HG03520 (cell line): ENCODE measurements around the gene SLC1A1.
"Not testable (repeated sequence)": the region's sequence is repeated elsewhere in the genome, so short reads cannot be mapped to it uniquely, and the experiment has no call there.

Experiments
- ATAC-seq: cut with Tn5 transposase; IDR thresholded peaks from one replicate; pipeline ENCODE4 v1.9.1; 2021; ENCODE audit warnings: mild to moderate bottlenecking, moderate library complexity; ENCODE audit not compliant: unreplicated experiment

SLC1A1 gene

DNA sequence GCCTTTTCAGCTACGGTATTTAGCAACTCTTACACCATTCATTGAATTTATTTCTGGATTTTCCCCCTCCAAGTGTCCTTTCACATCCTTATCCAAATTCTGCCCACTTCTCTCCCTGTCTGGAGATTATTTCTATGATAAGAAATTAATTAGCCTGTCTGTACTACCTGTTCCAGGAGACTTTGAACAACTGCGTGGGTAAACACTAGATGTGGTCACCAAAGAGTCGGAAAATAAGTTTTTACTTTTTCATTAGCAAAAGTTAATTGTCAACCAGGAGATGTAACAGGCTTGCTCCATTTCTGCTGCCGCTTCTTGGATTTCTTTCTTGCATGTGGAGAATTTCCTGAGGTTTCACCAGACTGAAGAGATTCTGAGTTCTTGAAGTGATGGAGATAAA is 14.0 kb downstream of the SLC1A1 start:
- ATAC-seq = no peak

DNA sequence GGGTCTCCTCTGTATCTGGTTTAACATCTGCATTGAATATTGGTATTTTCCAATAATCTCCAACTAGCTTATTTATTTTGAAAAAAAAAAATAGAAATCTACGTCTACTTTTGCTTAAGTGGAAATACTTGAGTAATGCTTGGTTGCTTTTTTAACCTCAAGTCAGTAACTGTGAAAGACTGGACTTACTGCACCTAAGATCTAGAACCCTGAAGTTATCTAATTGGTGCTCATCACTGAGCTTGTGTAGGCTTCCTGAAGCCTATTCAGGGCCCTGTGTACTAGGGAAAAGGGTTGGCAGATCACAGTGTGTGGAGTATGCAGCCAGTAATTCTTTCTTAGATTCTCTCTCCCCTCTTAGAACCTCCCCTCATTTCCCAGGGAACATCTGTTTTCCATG is 16.2 kb downstream of the SLC1A1 start:
- no peak for ATAC-seq

- ATAC-seq = no peak
These were observed 17.2 kb downstream of the SLC1A1 start for GRCh38 chr9:4507306-4508130.

GRCh38 chr9:4508246-4508906 is 18.1 kb downstream of the SLC1A1 start:
- no peak for ATAC-seq

GRCh38 chr9:4508907-4509589 is 18.8 kb downstream of the SLC1A1 start:
- ATAC-seq = no peak

- no peak for ATAC-seq
These were observed 19.3 kb downstream of the SLC1A1 start for GRCh38 chr9:4509590-4509984.

- ATAC-seq = no peak
These were observed 20.5 kb downstream of the SLC1A1 start for GRCh38 chr9:4510546-4511322.

- no peak for ATAC-seq
These were observed 24.2 kb downstream of the SLC1A1 start for GRCh38 chr9:4514252-4515128.

GRCh38 chr9:4515958-4516375 is 25.7 kb downstream of the SLC1A1 start:
- ATAC-seq = no peak

DNA sequence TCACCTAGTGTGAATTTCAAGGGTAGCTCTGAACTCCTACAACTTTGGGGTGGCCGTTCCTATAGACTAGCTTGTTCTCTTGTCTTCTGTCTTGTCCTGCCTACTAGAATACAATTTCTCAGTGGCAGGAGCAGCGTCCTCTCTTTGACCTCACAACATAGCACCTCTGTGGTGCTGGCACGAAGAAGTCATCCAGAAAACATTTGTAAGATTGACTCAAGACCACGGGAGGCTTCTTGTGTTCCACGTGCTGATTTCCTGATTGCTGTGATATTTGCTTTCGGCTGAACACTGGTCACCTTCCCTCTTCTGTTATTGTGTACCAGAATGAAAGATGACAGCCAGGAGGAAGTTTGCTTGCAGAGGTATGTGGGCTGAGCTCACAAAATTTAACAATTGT is 27.0 kb downstream of the SLC1A1 start:
- no peak for ATAC-seq

DNA sequence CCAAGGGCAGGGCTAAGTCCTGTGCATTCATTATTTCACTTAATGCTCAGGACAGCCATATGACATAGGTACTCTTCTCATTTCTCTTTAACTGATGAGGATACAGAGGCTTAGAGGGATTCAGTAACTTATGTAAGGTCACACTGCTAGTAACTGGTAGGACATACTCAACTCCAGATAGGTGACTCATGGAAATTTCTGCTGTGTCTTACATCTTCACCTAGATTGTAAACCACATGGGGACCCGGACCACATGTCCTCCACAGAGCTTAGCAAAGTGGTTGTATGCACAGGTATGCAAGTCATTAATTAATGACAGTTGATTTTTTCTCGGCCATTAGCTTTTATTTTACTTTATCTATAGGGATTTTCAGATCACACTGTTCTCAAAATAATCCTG is 29.3 kb downstream of the SLC1A1 start:
- no peak for ATAC-seq

DNA sequence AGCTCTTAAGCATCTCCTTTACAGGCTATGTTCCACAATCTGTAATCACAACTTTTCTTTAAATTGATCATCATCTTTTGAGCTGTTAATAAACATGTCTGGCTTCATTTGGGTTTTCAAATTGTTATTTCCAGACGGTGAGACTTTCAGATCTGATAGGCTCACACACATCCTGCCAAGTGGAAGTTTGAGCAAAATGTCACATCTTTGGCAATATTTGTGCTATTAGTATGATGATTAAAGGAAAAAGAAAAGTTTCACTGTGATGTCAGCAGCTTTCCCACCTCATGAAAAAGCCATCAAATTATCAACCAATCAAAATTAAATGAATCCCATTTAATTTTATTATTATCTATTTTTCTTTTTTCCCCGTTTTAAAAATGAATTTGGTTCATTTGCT is 29.8 kb downstream of the SLC1A1 start:
- no peak for ATAC-seq

GRCh38 chr9:4530375-4530774 is 40.1 kb downstream of the SLC1A1 start:
- peak; percentile 89 for ATAC-seq

- ATAC-seq = not testable (repeated sequence)
These were observed 40.6 kb downstream of the SLC1A1 start for GRCh38 chr9:4530831-4531230.

DNA sequence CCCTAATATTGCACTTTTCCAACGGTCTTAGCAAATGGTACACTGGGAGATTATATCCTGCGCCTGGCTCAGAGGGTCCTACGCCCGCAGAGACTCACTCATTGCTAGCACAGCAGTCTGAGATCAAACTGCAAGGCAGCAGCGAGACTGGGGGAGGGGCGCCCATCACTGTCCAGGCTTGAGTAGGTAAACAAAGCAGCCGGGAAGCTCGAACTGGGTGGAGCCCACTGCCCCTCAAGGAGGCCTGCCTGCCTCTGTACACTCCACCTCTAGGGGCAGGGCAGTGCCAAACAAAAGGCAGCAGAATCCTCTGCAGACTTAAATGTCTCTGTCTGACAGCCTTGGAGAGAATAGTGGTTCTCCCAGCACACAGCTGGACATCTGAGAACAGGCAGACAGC is 41.1 kb downstream of the SLC1A1 start:
- not testable (repeated sequence) for ATAC-seq

- ATAC-seq = not testable (repeated sequence)
These were observed 43.6 kb downstream of the SLC1A1 start for GRCh38 chr9:4533881-4534280.

DNA sequence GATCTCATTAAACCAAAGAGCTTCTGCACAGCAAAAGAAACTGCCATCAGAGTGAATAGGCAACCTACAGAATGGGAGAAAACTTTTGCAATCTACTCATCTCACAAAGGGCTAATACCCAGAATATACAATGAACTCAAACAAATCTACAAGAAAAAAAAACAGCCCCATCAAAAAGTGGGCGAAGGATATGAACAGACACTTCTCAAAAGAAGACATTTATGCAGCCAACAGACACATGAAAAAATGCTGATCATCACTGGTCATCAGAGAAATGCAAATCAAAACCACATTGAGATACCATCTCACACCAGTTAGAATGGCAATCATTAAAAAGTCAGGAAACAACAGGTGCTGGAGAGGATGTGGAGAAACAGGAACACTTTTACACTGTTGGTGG is 45.9 kb downstream of the SLC1A1 start:
- ATAC-seq = not testable (repeated sequence)

GRCh38 chr9:4537581-4537980 is 47.3 kb downstream of the SLC1A1 start:
- no peak for ATAC-seq

GRCh38 chr9:4538107-4538506 is 47.8 kb downstream of the SLC1A1 start:
- no peak for ATAC-seq

GRCh38 chr9:4538621-4539020 is 48.4 kb downstream of the SLC1A1 start:
- ATAC-seq = no peak
